OCI-LY7 (cell line): Measurements from ENCODE around the gene ARHGAP26. TPM values are rescaled to one million over a fixed set of nuclear protein-coding genes. Genes with fewer than 3 reads are reported as not detected.

Experiments
- BruUV-seq: library from RNA; stranded (reverse); fragments of 400-500 nt; replicated peaks from 2 replicates; lab custom pipeline; 2021; lab: Mats Ljungman, UMichigan
- CTCF ChIA-PET: fragments of 300-600 bp; sonication (Branson Sonifier 250); formaldehyde crosslinking; loops from one replicate; lab custom pipeline; 2022; ENCODE audit warnings: antibody characterized with exemption; ENCODE audit not compliant: unreplicated experiment; lab: Charles Lee
- POLR2A ChIA-PET: fragments of 300-600 bp; sonication (Branson Sonifier 250); formaldehyde crosslinking; loops from one replicate; lab custom pipeline; 2022; ENCODE audit warnings: antibody characterized with exemption; lab: Charles Lee
- DNase-seq: peaks from one replicate; pipeline ENCODE4 v3.0.0-alpha.2; 2015; ENCODE audit warnings: low spot score
- H2AFZ ChIP-seq: fragments of 200-600 bp; sonication (generic), shearing (Covaris generic); 2 replicates; pipeline ENCODE4 v1.6.1; 2014; ENCODE audit warnings: mild to moderate bottlenecking, antibody characterized with exemption, low read length, moderate library complexity
- H3K27ac ChIP-seq: fragments of 200-600 bp; sonication (generic); 2 replicates; pipeline ENCODE4 v1.5.1; 2014; ENCODE audit warnings: mixed run types, low read depth, mild to moderate bottlenecking, moderate library complexity, low read length, inconsistent platforms; ENCODE audit not compliant: poor library complexity, severe bottlenecking
- H3K36me3 ChIP-seq: fragments of 200-600 bp; sonication (generic); 2 replicates; pipeline ENCODE4 v1.6.1; 2014; ENCODE audit warnings: mild to moderate bottlenecking, antibody characterized with exemption, low read length, moderate library complexity, mixed read lengths; ENCODE audit not compliant: insufficient read depth
- H3K4me1 ChIP-seq: fragments of 200-600 bp; sonication (generic); 2 replicates; pipeline ENCODE4 v1.5.1; 2014; ENCODE audit warnings: mild to moderate bottlenecking, low read length; ENCODE audit not compliant: insufficient read depth, poor library complexity, severe bottlenecking
- H3K4me2 ChIP-seq: fragments of 200-600 bp; sonication (generic); 2 replicates; pipeline ENCODE4 v1.6.1; 2014; ENCODE audit warnings: mild to moderate bottlenecking, low read length
- H3K4me3 ChIP-seq: fragments of 200-600 bp; sonication (generic); 2 replicates; pipeline ENCODE4 v1.5.1; 2014; ENCODE audit warnings: mild to moderate bottlenecking, low read depth, low read length; ENCODE audit not compliant: poor library complexity, severe bottlenecking
- H3K79me2 ChIP-seq: fragments of 200-600 bp; sonication (generic); 2 replicates; pipeline ENCODE4 v1.6.1; 2016; ENCODE audit warnings: low read depth, mild to moderate bottlenecking, low read length, moderate library complexity, mixed read lengths; ENCODE audit not compliant: insufficient read depth
- H3K9me2 ChIP-seq: fragments of 200-600 bp; sonication (generic); 2 replicates; pipeline ENCODE4 v1.6.1; 2016; ENCODE audit warnings: mild to moderate bottlenecking, low read length, mixed read lengths; ENCODE audit not compliant: insufficient read depth
- H3K9me3 ChIP-seq: fragments of 200-600 bp; sonication (generic); 2 replicates; pipeline ENCODE4 v1.6.1; 2014; ENCODE audit warnings: mild to moderate bottlenecking, mixed run types, low read length, mixed read lengths
- H4K20me1 ChIP-seq: fragments of 200-600 bp; sonication (generic); 2 replicates; pipeline ENCODE4 v1.6.1; 2014; ENCODE audit warnings: mild to moderate bottlenecking, antibody characterized with exemption, low read length, moderate library complexity, mixed read lengths; ENCODE audit not compliant: insufficient read depth
- EZH2phosphoT487 ChIP-seq: fragments of 200-600 bp; sonication (generic); IDR thresholded peaks from 2 replicates; pipeline ENCODE4 v1.6.1; 2018; ENCODE audit warnings: low read depth, borderline replicate concordance, mild to moderate bottlenecking, mixed run types, antibody characterized with exemption, low read length, moderate library complexity, mixed read lengths
- intact Hi-C: fragments of 100-400 bp; cut with micrococcal nuclease; formaldehyde crosslinking; loops from one replicate; pipeline ENCODE4 v1.10.0; 2022; ENCODE audit not compliant: unreplicated experiment
- total RNA-seq, 2 experiments: library from RNA; depleted of rRNA in 1 of 2; stranded (reverse); fragments of >200 nt in 1 of 2; shearing (Covaris generic) in 1 of 2; gene quantifications; 2 replicates each; pipeline ENCODE4 v1.2.3, GENCODE V29; 2014 to 2022
- TF ChIP-seq, protein P1 (sequence below): fragments of 200-600 bp; sonication (generic); conservative IDR thresholded peaks from 2 replicates; pipeline ENCODE4 v1.5.1; 2014; ENCODE audit warnings: mild to moderate bottlenecking, antibody characterized with exemption, low read length, moderate library complexity, mixed read lengths

Gene ARHGAP26
- total RNA-seq, 2 experiments from 2014 or later: 7.0 to 19.1 TPM

DNA sequence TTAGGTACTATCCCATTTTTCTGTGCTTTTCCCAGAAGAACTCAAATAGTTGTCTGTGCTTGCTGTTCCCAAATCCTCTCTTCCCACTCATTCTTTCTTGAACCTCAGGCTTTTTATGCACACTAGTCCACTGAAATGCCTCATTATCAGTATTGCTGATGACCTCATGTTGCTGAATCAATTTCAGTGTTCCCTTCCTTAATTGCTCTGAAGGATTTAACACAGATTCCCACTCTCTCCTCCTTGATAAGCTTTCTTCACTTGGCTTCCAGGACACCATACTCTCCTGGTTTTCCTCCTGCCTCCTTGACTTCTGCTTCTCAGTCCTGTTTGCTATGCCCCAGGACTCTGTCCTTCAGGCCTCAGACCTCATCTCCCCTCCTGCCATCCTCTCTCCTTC lies 298.5 kb downstream of the ARHGAP26 start:
- no peaks in the 10 kb centered on the region for H3K36me3 ChIP-seq
- TF ChIP-seq, protein P1, sequence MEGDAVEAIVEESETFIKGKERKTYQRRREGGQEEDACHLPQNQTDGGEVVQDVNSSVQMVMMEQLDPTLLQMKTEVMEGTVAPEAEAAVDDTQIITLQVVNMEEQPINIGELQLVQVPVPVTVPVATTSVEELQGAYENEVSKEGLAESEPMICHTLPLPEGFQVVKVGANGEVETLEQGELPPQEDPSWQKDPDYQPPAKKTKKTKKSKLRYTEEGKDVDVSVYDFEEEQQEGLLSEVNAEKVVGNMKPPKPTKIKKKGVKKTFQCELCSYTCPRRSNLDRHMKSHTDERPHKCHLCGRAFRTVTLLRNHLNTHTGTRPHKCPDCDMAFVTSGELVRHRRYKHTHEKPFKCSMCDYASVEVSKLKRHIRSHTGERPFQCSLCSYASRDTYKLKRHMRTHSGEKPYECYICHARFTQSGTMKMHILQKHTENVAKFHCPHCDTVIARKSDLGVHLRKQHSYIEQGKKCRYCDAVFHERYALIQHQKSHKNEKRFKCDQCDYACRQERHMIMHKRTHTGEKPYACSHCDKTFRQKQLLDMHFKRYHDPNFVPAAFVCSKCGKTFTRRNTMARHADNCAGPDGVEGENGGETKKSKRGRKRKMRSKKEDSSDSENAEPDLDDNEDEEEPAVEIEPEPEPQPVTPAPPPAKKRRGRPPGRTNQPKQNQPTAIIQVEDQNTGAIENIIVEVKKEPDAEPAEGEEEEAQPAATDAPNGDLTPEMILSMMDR: no peak
- TF ChIP-seq EZH2phosphoT487: no peak
- POLR2A ChIA-PET: no interaction called here
- H3K27ac ChIP-seq: no peak overlapping the region
- peaks cover 16% of the 10 kb centered on the region for H3K4me1 ChIP-seq
- H3K4me3 ChIP-seq: no peak overlapping the region
- no peak overlapping the region for H2AFZ ChIP-seq
- H3K9me3 ChIP-seq: no peaks in the 10 kb centered on the region
- H3K79me2 ChIP-seq: no peaks in the 10 kb centered on the region
- no peaks in the 10 kb centered on the region for H3K9me2 ChIP-seq
- no TSS peak for BruUV-seq
- H3K4me2 ChIP-seq: no peak overlapping the region
- no peaks in the 10 kb centered on the region for H4K20me1 ChIP-seq
- CTCF ChIA-PET: no interaction called here
- no peak for DNase-seq
- intact Hi-C loops: no loop called here

DNA sequence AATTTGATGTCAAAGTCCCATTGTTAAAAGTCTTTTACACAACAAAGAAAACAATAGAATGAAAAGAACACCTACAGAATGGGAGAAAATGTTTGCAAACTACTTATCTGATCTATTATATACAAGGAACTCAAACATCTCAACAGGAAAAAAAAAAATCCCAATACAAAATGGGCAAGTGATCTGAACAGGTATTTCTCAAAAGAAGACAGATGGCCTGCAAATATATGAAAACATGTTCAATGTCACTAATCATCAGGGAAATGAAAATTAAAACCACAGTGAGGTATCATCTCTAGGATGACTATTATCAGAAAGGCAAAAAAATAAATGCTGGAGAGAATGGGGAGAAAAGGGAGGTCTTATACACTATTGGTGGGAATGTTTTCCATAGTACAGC lies 301.8 kb downstream of the ARHGAP26 start:
- no peak overlapping the region for H2AFZ ChIP-seq
- no peak overlapping the region for H3K4me3 ChIP-seq
- no peak for DNase-seq
- H3K36me3 ChIP-seq: no peaks in the 10 kb centered on the region
- no peaks in the 10 kb centered on the region for H3K9me3 ChIP-seq
- H3K9me2 ChIP-seq: no peaks in the 10 kb centered on the region
- H3K4me1 ChIP-seq: peaks cover 6% of the 10 kb centered on the region
- H4K20me1 ChIP-seq: no peaks in the 10 kb centered on the region
- intact Hi-C loops: no loop called here
- no peaks in the 10 kb centered on the region for H3K79me2 ChIP-seq
- ChIA-PET POLR2A (no interaction called here), CTCF (no interaction called here)
- H3K4me2 ChIP-seq: no peak overlapping the region
- H3K27ac ChIP-seq: no peak overlapping the region
- TF ChIP-seq EZH2phosphoT487: no peak
- TF ChIP-seq, protein P1: no peak
- BruUV-seq: no TSS peak

DNA sequence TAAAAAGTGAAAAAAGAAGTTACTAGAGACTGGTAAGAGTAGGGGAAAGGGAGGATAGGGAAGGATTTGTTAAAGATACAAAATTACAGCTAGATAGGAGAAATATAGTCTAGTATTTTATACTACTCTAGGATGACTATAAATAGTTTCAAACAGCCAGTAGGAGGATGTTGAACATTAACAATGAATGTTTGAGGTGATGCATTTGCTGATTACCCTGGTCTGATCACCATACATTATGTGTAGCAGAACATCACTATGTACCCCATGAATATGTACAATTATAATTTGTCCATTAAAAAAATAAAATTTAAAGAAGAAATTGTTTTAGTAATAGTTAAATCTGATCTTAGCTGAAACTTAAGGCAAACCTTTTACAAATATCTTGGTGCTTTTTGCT lies 302.6 kb downstream of the ARHGAP26 start:
- Histone ChIP-seq H3K4me2 (no peak overlapping the region), H3K4me3 (no peak overlapping the region), H3K4me1 (no peaks in the 10 kb centered on the region), H3K27ac (no peak overlapping the region), H4K20me1 (no peaks in the 10 kb centered on the region), H3K9me2 (no peaks in the 10 kb centered on the region), H3K79me2 (no peaks in the 10 kb centered on the region), H2AFZ (no peak overlapping the region), H3K9me3 (no peaks in the 10 kb centered on the region), H3K36me3 (no peaks in the 10 kb centered on the region)
- intact Hi-C loops: no loop called here
- no peak for TF ChIP-seq EZH2phosphoT487
- TF ChIP-seq, protein P1: no peak
- ChIA-PET POLR2A (interaction anchor here (0.6 kb wide), 2 partner anchors 20 to 1392 kb away, joined by 3 to 6 read pairs; no protein-coding TSS in a partner anchor), CTCF (no interaction called here)
- no TSS peak for BruUV-seq
- no peak for DNase-seq
